Suppressor macrophage treated with lipopolysaccharide for 1 hour (primary cell): Measurements from ENCODE around the gene FARP2.
A peak's percentile ranks its signal among the peaks of the same experiment; 100 is the strongest.
"Not testable (repeated sequence)": the region's sequence is repeated elsewhere in the genome, so short reads cannot be mapped to it uniquely, and the experiment has no call there.

Source experiments
- DNase-seq, 3 donors: peaks; one replicate each; pipeline ENCODE4 v3.0.0-alpha.2; 2020 to 2022

FARP2 gene

DNA sequence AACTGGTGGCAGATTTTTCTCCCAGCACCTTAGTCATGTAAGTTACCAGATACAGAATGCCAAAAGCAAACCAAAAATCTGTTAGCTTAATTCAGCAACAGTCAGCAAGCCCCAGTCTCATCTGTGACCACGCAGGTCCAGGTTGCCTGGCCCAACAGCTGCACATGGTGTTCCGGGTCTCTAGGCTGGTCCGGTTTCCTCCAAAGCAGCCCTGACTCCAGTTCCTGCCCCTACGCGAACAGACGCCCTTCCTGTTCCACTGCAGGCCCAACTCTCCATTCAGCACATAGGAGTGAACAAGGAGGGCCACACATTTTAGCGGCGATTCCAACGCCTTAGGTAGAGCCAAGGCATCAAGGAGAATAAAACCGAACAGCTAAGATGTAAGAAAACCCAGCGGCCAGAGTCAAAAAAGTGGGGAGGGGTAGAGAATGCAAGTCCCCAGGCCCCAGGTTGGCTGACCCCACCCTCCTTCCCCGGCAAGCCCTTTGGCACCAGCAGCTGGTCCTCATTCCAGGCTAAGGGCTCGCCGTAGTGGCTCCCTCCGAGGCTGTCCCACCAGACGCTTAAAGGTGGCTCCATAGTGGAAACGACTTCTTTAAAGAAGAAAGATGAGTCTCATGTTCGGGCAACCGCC is 150.8 kb downstream of the FARP2 start:
- DNase-seq = no peak

- peak; percentile 49 to 80 (median 59) for DNase-seq
Observed at GRCh38 chr2:241507430-241508239, 151.6 kb downstream of the FARP2 start.

GRCh38 chr2:241508240-241509154 is 152.4 kb downstream of the FARP2 start, which contains the start of gene STK25:
TSS of gene STK25 (minus strand) at chr2:241508584. CDS start at chr2:241508035, 549 bp downstream.
- DNase-seq = peak; percentile 97 to 99 (median 98)

- DNase-seq = no peak
Observed at GRCh38 chr2:241509155-241509784, 153.2 kb downstream of the FARP2 start.

DNA sequence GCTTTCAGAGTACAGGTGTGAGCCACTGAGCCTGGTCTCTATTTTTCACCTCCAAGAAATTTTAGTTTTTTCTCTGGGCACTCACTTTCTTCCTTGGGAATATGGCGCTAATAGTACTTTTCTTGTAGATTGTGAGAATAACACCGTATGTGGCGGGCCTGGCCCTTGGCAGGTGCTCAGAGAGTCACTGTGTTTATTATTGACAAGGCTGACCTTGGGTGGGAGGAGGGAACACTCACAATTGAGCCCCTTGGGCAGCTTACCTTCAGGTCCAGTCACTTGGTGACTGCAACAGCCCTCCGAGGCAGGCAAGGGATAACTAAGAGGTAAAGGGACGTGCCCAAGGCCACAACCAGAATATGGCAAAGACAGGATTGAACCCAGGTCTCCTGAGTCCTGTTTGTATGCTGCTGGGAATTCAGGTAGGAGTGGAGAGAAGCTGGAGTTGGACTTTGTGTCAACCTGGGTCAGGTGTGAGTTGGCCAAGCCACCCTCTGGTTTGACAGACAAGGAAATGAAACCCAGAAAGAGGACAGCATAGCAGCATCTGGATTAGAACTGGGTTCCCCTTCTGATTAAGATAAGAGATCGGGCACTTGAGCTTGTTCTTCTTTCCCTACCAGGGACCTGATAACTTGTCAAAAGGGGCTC is 155.1 kb downstream of the FARP2 start:
- DNase-seq = no peak

DNA sequence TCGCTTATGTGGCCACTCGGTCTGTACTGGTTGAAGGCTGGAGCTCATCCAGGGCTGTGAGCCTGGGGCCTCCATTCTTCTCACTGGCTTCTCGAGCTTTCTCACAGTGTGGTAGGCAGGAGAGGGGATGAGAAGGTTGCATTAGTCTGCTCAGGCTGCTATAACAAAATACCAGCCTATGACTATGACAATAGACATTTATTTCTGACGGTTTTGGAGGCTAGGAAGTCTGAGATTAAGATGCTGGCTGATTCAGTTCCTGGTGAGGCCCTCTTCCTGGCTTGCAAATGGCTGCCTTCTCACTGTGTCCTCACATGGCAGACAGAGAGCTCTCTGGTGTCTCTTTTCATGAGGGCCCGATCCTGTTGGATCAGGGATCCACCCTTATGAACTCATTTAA is 158.5 kb downstream of the FARP2 start:
- no peak for DNase-seq

GRCh38 chr2:241514986-241515737 is 159.1 kb downstream of the FARP2 start:
- peak in 1 of 3 donors; percentile 4 for DNase-seq

DNA sequence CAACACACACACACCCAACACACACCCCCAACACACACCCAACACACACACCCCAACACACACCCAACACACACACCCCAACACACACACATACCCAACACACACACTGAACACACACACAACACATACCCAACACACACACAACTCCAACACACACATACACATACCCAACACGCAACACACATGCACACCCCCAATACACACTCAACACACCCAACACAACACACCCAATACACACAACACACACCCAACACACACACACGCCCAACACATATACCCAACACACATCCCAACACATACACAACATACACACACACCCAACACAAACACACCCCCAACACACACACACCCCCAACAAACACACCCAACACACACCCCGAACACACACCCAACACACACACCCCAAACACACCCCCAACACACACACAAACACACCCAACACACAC is 160.5 kb downstream of the FARP2 start:
- DNase-seq = no peak

DNA sequence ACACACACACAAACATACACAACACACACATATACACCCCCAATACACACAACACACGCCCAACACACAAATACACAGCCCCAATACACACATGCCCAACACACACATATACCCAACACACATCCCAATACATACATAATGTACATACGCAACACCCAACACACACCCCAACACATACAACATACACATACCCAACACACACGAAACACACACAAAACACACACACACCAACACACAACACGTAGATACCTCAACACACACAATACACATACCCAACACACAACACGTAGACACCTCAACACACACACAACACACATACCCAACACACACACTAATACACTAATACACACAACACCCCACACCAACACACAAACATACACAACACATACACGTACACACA is 161.2 kb downstream of the FARP2 start:
- DNase-seq = no peak

DNA sequence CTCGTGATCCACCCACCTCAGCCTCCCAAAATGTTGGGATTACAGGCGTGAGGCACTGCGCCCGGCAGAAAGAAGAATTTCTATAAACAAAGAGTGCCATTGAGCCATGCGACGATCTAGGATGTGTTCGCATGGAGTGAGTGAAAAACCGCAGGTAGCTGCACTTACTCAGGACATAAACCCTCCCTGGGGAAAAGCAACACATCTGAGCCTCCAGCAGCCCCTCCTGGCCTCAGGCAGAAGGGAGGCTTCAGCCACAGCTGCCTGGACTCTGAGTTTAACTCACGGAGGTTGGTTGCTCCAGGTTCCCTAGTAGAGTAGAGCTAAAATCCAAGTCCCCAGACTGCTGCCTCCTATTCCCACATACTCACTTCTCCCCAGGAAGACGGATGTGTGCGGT is 163.6 kb downstream of the FARP2 start:
- no peak for DNase-seq

GRCh38 chr2:241522477-241522876 is 166.4 kb downstream of the FARP2 start:
- DNase-seq = no peak

- DNase-seq = not testable (repeated sequence)
Observed at GRCh38 chr2:241525818-241526780, 170.0 kb downstream of the FARP2 start.

GRCh38 chr2:241530571-241530970 is 174.5 kb downstream of the FARP2 start:
- no peak for DNase-seq

DNA sequence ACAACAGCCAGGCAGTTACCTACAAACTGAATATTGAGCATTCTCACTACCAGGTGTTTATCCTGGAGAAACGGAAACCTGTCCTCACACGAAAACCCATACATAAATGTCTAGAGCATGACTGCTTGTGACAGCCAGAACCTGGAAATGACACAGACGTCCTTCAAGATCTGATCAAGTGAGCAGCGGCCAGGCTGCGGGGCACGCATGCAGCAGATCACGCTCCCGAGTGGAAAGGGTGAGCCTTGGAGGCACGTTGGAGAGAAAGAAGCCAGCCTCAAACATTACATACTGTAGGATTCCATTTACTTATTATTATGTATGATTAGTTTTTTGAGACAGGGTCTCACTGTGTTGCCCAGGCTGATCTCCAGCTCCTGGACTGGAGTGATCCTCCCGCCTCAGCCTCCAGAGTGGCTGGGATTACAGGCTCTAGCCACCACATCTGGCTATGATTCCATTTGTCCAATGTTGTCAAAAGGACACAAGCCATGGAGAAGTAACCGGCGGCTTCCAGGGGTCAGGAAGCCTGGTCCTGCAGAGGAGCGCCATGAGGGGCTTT is 175.2 kb downstream of the FARP2 start:
- DNase-seq = no peak

- DNase-seq = no peak
Observed at GRCh38 chr2:241532168-241532567, 176.1 kb downstream of the FARP2 start.

DNA sequence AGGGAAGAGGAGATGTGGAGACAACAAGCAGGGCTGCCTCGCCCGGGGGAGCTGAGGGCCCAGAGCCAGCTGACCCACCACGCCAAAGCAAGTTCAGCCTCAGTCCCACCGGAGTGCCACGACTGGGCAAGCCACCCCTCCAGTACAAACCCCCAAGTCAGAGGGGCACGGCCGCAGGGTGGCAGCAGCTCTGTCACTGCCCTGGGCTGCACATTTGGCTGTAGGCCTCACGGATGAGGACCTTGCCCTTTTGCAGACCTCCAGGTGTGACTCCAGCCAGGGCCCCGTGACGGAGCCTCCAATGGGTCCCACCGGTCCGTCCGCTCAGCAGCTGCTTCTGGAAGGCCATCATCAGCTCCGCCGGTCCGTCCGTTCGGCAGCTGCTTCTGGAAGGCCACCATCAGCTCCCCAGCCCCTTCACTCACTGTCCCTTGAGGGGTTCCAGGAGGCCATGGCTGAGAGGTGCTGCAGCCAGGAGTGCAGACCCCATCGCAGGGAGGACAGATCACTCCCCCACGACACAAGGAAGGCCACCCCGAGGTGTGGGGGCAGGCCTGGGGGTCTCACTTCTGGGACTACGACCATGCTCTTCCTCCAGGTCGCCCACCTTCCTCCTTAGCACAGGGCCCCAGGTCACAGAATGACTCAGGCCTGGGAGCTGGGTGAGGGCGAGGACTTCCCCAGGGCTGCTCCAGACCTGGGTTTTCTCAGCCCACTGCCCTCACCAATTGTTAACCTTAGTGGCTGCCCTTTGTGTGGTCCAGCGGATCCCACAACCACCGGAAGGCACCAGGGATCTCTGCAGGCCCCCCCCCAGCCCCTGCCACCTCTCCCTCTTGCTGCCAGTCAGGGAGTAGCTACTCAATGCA is 176.9 kb downstream of the FARP2 start:
- no peak for DNase-seq

DNA sequence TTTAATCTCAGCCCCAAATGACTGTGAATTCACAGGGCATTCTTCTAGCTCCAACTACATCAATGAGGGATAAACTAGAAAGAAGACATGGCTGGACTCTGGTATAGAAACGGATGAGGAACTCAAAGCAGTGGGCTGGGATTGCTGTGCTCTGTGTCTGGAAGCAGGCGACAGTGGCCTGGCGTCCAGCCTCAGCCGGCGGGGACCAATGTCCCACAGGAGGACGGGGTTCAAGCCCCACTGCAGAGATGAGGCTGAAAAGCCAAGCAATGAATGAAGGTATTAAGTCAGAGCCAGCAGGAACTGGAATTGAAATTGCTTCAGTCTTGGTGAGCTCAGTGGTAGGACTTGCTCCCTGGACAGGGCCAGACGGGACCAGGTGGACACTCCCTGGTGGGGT is 178.2 kb downstream of the FARP2 start:
- no peak for DNase-seq

DNA sequence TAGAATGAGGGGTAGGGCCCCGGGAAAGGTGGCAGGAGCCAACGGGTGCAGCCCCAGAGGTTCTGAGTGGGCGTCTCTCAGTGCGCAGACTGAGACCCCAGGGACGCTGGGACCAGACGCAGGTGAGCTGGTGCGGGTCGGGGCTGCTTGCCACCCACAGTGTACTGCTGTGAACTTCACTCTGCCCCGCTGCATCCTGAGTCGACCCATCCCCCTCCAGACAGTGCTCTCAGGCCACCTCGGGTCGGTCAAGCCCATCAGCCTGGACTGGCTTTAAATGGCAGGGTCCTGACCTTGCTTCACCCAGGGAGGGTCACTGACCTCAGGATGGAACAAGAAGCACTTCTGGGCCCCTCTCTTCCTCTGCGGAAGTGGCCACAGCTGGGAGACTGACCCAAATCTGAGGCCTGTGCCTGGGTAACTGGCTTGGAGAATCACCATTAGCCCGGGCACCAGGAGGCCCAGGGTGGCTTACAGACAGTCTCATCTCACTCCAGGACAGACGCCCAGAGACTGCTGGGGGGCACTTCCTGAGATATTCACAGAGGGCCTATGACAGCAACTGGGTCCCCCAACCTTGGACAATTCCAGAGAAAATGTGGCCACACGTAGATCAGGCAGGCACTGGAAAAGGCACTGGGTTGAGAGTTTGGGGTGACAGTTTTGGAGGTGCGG is 178.8 kb downstream of the FARP2 start:
- DNase-seq = no peak
